Heart right ventricle (tissue), 16 donors: Measurements from ENCODE around the gene XG. TPM values are rescaled to one million over a fixed set of nuclear protein-coding genes. Genes with fewer than 3 reads are reported as not detected.

Source experiments
- ATAC-seq, 8 donors: fragments of 200-7000 bp; cut with Tn5 transposase; one replicate each; pipeline ENCODE4 v1.9.1; 2020; ENCODE audit warnings: mild to moderate bottlenecking in 8 of 8, moderate library complexity in 8 of 8, moderate number of reproducible peaks in 1 of 8
- DNase-seq, 2 donors: peaks; one replicate each; pipeline ENCODE4 v3.0.0-alpha.2; 2020
- H3K27ac ChIP-seq, 10 donors: fragments of 200-600 bp; sonication (generic) in 2 of 10; one replicate each; pipeline versions ENCODE4 v1.5.0 to v1.8.0; 2020 to 2022; ENCODE audit warnings: mild to moderate bottlenecking in 3 of 10
- H3K27me3 ChIP-seq, 7 donors: fragments of 200-600 bp; one replicate each; pipeline ENCODE4 v1.8.0; 2021 to 2022; ENCODE audit warnings: mild to moderate bottlenecking in 2 of 7
- H3K36me3 ChIP-seq, 9 donors: fragments of 200-600 bp; sonication (generic) in 1 of 9; one replicate each; pipeline versions ENCODE4 v1.5.0 to v1.8.0; 2020 to 2022; ENCODE audit warnings: mild to moderate bottlenecking in 2 of 9
- H3K4me1 ChIP-seq, 9 donors: fragments of 200-600 bp; sonication (generic) in 1 of 9; one replicate each; pipeline versions ENCODE4 v1.5.0 to v1.8.0; 2020 to 2022; ENCODE audit warnings: mild to moderate bottlenecking in 4 of 9
- H3K4me3 ChIP-seq, 10 donors: fragments of 200-600 bp; sonication (generic) in 2 of 10; one replicate each; pipeline versions ENCODE4 v1.5.0 to v1.8.0; 2020 to 2022; ENCODE audit warnings: mild to moderate bottlenecking in 7 of 10, moderate library complexity in 2 of 10
- H3K9me3 ChIP-seq, 11 donors: fragments of 200-600 bp in 10 of 11; sonication (generic) in 2 of 11; one replicate each; pipeline versions ENCODE4 v1.5.0 to v1.8.0; 2013 to 2022; ENCODE audit warnings: mild to moderate bottlenecking in 2 of 11, control low read depth in 1 of 11, moderate library complexity in 1 of 11
- WGBS, 2 donors: extraction: QIAGEN DNeasy Blood & Tissue Kit; methylation state at CpG; one replicate each; pipeline ENCODE4 v1.1.7; 2013; ENCODE audit warnings: inconsistent platforms in 1 of 2; 5-methylcytosine and 5-hydroxymethylcytosine counted together
- intact Hi-C, 10 donors: fragments of 100-400 bp; cut with DNase I; formaldehyde crosslinking; loops; one replicate each; pipeline versions ENCODE4 v1.11.1 to v1.14.2; 2022
- polyA plus RNA-seq, 2 donors: library from polyadenylated mRNA; stranded (reverse); fragments of 200-250 nt; gene quantifications; one replicate each; pipeline ENCODE4 v1.2.3, GENCODE V29; 2013
- total RNA-seq, 10 donors: library from RNA; stranded (reverse); fragmentation: NEBNext Ultra II Directional in 3 of 10; extraction: Animal tissue kit (Norgen Biotek cat#: 25700) in 3 of 10; gene quantifications; one replicate each; pipeline versions ENCODE4 v1.2.1 to v1.2.4, GENCODE V29; 2021 to 2023
- TF ChIP-seq, protein P1 (sequence below), 9 donors: fragments of 200-600 bp; sonication (generic) in 2 of 9; IDR thresholded peaks; one replicate each; pipeline versions ENCODE4 v1.5.0 to v1.8.0; 2021 to 2022; ENCODE audit warnings: antibody characterized with exemption in 9 of 9, mild to moderate bottlenecking in 5 of 9, moderate library complexity in 1 of 9
- donor health status: Arrhythmogenic right ventricular cardiomyopathy.
- donor health status: ischemic (EF 13 %, LVEDD 7.1; RV severe dilation, severe dysfunction).
- donor health status: healthy with polysubstance abuse.
- donor health status: DM: no; HTN: yes; CAD: no.
- donor health status: DM: no; HTN: no; CAD: no.
- donor health status: ischemic (EF 25% LVEDD 6.9; RV normal size, moderate dysfunction).
- donor health status: ischemic (EF 25% LVEDD 5.7; RV mildly dilated, moderate dysfunction).
- donor health status: healthy.
- donor health status: DM: yes; HTN: yes; CAD: no.
- donor health status: Ischemic cardiomyopathy.
- donor health status: ischemic (EF 35%, LVEDD 5.7; RV mildly dilated, moderate dysfunction).
- donor health status: nonischemic (EF 11% LVEDD 7.7; RV severe dilation, severe dysfunction).
- donor health status: DM: yes; HTN: yes; CAD: no.
- donor health status: PGD.
- donor health status: ischemic (EF 29% LVEDD 5.4; RV normal size, mild dysfunction).
- donor health status: nonischemic (EF 23%, LVEDD 6.1; RV moderate dilation, normal function).

Gene XG
- total and polyA plus RNA-seq, 12 donors = 0.16 to 1.5 (median 0.29) TPM; not detected in 2

GRCh38 chrX:2708021-2708420 is 43.8 kb upstream of the XG start:
- ATAC-seq (no peak), DNase-seq (no peak)
- Histone ChIP-seq H3K27ac (peak overlapping the region in 6 of 10 donors; percentile 27 to 74 (median 52)), H3K4me3 (no peak overlapping the region), H3K9me3 (no peaks in the 10 kb centered on the region), H3K27me3 (no peaks in the 10 kb centered on the region), H3K4me1 (peaks cover 34 to 93% (median 78%) of the 10 kb centered on the region in 9 donors), H3K36me3 (peaks cover 0 to 26% (median 6%) of the 10 kb centered on the region in 9 donors)
- 62 to 69% methylated on average over 6 of the region's 6 CpGs for WGBS, 2 donors
- intact Hi-C loops = loop anchor here in 2 of 10 donors (5.0 to 10.0 kb wide), 2 partner anchors 56 to 107 kb away; no protein-coding TSS in a partner anchor
- TF ChIP-seq, protein P1, sequence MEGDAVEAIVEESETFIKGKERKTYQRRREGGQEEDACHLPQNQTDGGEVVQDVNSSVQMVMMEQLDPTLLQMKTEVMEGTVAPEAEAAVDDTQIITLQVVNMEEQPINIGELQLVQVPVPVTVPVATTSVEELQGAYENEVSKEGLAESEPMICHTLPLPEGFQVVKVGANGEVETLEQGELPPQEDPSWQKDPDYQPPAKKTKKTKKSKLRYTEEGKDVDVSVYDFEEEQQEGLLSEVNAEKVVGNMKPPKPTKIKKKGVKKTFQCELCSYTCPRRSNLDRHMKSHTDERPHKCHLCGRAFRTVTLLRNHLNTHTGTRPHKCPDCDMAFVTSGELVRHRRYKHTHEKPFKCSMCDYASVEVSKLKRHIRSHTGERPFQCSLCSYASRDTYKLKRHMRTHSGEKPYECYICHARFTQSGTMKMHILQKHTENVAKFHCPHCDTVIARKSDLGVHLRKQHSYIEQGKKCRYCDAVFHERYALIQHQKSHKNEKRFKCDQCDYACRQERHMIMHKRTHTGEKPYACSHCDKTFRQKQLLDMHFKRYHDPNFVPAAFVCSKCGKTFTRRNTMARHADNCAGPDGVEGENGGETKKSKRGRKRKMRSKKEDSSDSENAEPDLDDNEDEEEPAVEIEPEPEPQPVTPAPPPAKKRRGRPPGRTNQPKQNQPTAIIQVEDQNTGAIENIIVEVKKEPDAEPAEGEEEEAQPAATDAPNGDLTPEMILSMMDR (IDR thresholded peaks at IDR 0.05) = no peak

- no peak overlapping the region for H3K4me3 ChIP-seq
- peaks cover 33 to 94% (median 75%) of the 10 kb centered on the region in 9 donors for H3K4me1 ChIP-seq
- H3K9me3 ChIP-seq = no peaks in the 10 kb centered on the region
- intact Hi-C loops = loop anchor here in 2 of 10 donors (5.0 to 10.0 kb wide), 2 partner anchors 56 to 106 kb away; no protein-coding TSS in a partner anchor
- H3K36me3 ChIP-seq = peaks cover 0 to 33% (median 6%) of the 10 kb centered on the region in 9 donors
- peak overlapping the region in 4 of 10 donors; percentile 27 to 74 (median 56) for H3K27ac ChIP-seq
- ATAC-seq (peak in 1 of 8 donors; percentile 12), DNase-seq (no peak)
- TF ChIP-seq, protein P1 (IDR thresholded peaks at IDR 0.05) = no peak
- no peaks in the 10 kb centered on the region for H3K27me3 ChIP-seq
- 79 to 80% methylated on average over 10 of the region's 10 CpGs for WGBS, 2 donors
These were observed 43.1 kb upstream of the XG start for GRCh38 chrX:2708592-2709188.

- Histone ChIP-seq H3K4me3 (peak overlapping the region in 3 of 10 donors; percentile 17 to 23 (median 20)), H3K9me3 (no peaks in the 10 kb centered on the region), H3K27ac (peak overlapping the region in 9 of 10 donors; percentile 28 to 82 (median 57)), H3K4me1 (peaks cover 24 to 87% (median 66%) of the 10 kb centered on the region in 9 donors), H3K36me3 (peaks cover 0 to 35% (median 6%) of the 10 kb centered on the region in 9 donors), H3K27me3 (no peaks in the 10 kb centered on the region)
- TF ChIP-seq, protein P1 (IDR thresholded peaks at IDR 0.05) = no peak
- ATAC-seq (no peak), DNase-seq (no peak)
- 83 to 89% methylated on average over 9 of the region's 9 CpGs for WGBS, 2 donors
- intact Hi-C loops = loop anchor here in 2 of 10 donors (5.0 to 10.0 kb wide), 2 partner anchors 57 to 105 kb away; no protein-coding TSS in a partner anchor
These were observed 42.3 kb upstream of the XG start for GRCh38 chrX:2709556-2709955.

GRCh38 chrX:2710041-2710840 is 41.6 kb upstream of the XG start:
- no peaks in the 10 kb centered on the region for H3K9me3 ChIP-seq
- DNase-seq (no peak), ATAC-seq (peak in 7 of 8 donors; percentile 19 to 70 (median 61))
- TF ChIP-seq, protein P1 (IDR thresholded peaks at IDR 0.05) = no peak
- peaks cover 0 to 39% (median 6%) of the 10 kb centered on the region in 9 donors for H3K36me3 ChIP-seq
- intact Hi-C loops = no loop called here
- H3K27me3 ChIP-seq = no peaks in the 10 kb centered on the region
- peak overlapping the region in 4 of 10 donors; percentile 3 to 23 (median 18) for H3K4me3 ChIP-seq
- H3K4me1 ChIP-seq = peaks cover 20 to 83% (median 62%) of the 10 kb centered on the region in 9 donors
- 22 to 39% methylated on average over 15 of the region's 15 CpGs for WGBS, 2 donors
- H3K27ac ChIP-seq = peak overlapping the region in 9 of 10 donors; percentile 28 to 82 (median 57)
